Calu3 (cell line): ENCODE data around the gene RGL2. TPM values are rescaled to one million over a fixed set of nuclear protein-coding genes. Genes with fewer than 3 reads are reported as not detected.

Experiments used
- BruUV-seq: library from RNA; stranded (reverse); fragments of 400-500 nt; replicated peaks from 2 replicates; lab custom pipeline; 2021; lab: Mats Ljungman, UMichigan
- CTCF ChIA-PET: fragments of 300-600 bp; sonication (Branson Sonifier 250); formaldehyde crosslinking; loops from one replicate; lab custom pipeline; 2022; ENCODE audit warnings: antibody characterized with exemption; lab: Charles Lee
- DNase-seq: peaks from one replicate; pipeline ENCODE4 v3.0.0; 2022
- H3K27ac Mint-ChIP-seq: one replicate; pipeline ENCODE4 v1.8.0; 2022; ENCODE audit warnings: mixed read lengths; ENCODE audit not compliant: unreplicated experiment
- H3K27me3 Mint-ChIP-seq: one replicate; pipeline ENCODE4 v1.8.0; 2022; ENCODE audit warnings: mixed read lengths; ENCODE audit not compliant: unreplicated experiment
- H3K36me3 Mint-ChIP-seq: one replicate; pipeline ENCODE4 v1.8.0; 2022; ENCODE audit warnings: mild to moderate bottlenecking, moderate library complexity, mixed read lengths; ENCODE audit not compliant: insufficient read depth, unreplicated experiment
- H3K4me1 Mint-ChIP-seq: one replicate; pipeline ENCODE4 v1.8.0; 2022; ENCODE audit warnings: mild to moderate bottlenecking, low read depth, mixed read lengths; ENCODE audit not compliant: unreplicated experiment
- H3K4me3 Mint-ChIP-seq: one replicate; pipeline ENCODE4 v1.8.0; 2022; ENCODE audit warnings: mild to moderate bottlenecking, low read depth, moderate library complexity, mixed read lengths; ENCODE audit not compliant: unreplicated experiment
- H3K9me3 Mint-ChIP-seq: one replicate; pipeline ENCODE4 v1.8.0; 2022; ENCODE audit warnings: low read depth, mixed read lengths; ENCODE audit not compliant: unreplicated experiment
- CTCF ChIP-seq: fragments of 200-600 bp; IDR thresholded peaks from one replicate; pipeline ENCODE4 v1.8.0; 2022; ENCODE audit warnings: antibody characterized with exemption; ENCODE audit not compliant: unreplicated experiment
- intact Hi-C: fragments of 100-400 bp; cut with micrococcal nuclease; formaldehyde crosslinking; loops from one replicate; pipeline ENCODE4 v1.10.0; 2022; ENCODE audit not compliant: unreplicated experiment
- total RNA-seq: library from RNA; stranded (reverse); gene quantifications from 2 replicates; pipeline ENCODE4 v1.2.3, GENCODE V29; 2022

Gene RGL2
- total RNA-seq, 1 experiment from 2014 or later = 138 TPM

DNA sequence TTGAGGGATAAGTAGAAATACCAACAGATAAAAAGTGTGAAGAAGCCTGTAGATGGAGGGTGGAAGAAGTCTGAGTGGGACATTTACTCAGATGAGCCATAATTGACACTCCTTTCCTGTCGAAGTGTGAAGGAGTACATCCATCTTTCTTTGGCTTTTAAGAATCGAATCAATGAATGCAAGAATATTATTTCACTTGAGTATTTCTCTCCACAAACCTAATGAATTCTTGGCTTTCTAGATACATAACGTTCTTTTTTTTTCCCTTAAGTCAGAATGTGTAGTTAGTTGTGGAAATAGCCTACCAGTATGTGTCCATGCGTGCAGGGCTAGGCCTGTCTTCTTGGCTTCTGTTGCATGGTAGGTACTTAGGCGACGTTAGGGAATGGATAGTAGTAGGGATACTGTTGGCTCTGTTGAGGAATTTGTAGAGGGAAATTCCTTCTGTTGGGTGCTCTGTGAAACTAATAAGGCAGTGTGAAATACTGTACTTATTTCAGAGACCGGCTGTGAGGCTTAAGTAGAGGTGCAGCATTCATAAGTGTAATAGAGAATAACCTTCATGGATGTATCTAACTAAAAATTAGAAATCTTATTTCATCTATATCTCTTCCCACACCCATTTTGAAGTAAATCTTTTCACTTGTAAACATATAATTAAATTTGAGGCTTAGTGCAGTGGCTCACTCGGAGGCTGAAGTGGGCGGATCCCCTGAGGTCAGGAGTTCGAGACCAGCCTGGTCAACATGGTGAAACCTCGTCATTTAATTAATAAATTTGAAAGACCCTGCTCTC is 25.4 kb downstream of the RGL2 start:
- peaks cover 13% of the 10 kb centered on the region for H3K27me3 Mint-ChIP-seq
- H3K4me3 Mint-ChIP-seq = peak overlapping the region; percentile 94
- H3K4me1 Mint-ChIP-seq = peaks cover 69% of the 10 kb centered on the region
- BruUV-seq = no TSS peak
- intact Hi-C loops = no loop called here
- H3K36me3 Mint-ChIP-seq = peaks cover 82% of the 10 kb centered on the region
- DNase-seq = no peak
- TF ChIP-seq CTCF = no peak
- H3K27ac Mint-ChIP-seq = peak overlapping the region; percentile 100
- CTCF ChIA-PET = no interaction called here
- no peaks in the 10 kb centered on the region for H3K9me3 Mint-ChIP-seq

- TSS peak; percentile 69 for BruUV-seq
- peak overlapping the region; percentile 94 for H3K4me3 Mint-ChIP-seq
- H3K27me3 Mint-ChIP-seq = peaks cover 13% of the 10 kb centered on the region
- peaks cover 69% of the 10 kb centered on the region for H3K4me1 Mint-ChIP-seq
- intact Hi-C loops = no loop called here
- no peak for TF ChIP-seq CTCF
- no peaks in the 10 kb centered on the region for H3K9me3 Mint-ChIP-seq
- peak overlapping the region; percentile 100 for H3K27ac Mint-ChIP-seq
- H3K36me3 Mint-ChIP-seq = peaks cover 79% of the 10 kb centered on the region
- CTCF ChIA-PET = interaction anchor here (0.6 to 1.2 kb wide), 6 partner anchors 17 to 138 kb away, joined by 3 read pairs; partner anchors contain the start of genes PFDN6, PHF1, RGL2 and WDR46
- DNase-seq = no peak
Observed at GRCh38 chr6:33272275-33273128, 26.2 kb downstream of the RGL2 start.

GRCh38 chr6:33271468-33272274 is 27.1 kb downstream of the RGL2 start, which contains the start of the genes RPS18 and VPS52:
RPS18 (plus strand) TSS chr6:33272075; CDS start chr6:33272120, 45 bp downstream.
VPS52 (minus strand) TSS chr6:33271876; CDS start chr6:33271675, 201 bp downstream.
- H3K4me1 Mint-ChIP-seq = peaks cover 65% of the 10 kb centered on the region
- H3K27me3 Mint-ChIP-seq = peaks cover 13% of the 10 kb centered on the region
- intact Hi-C loops = no loop called here
- BruUV-seq = TSS peak; percentile 76
- peak within 1 kb of the TSS; percentile 100 for H3K27ac Mint-ChIP-seq
- DNase-seq = peak; percentile 96
- peak within 1 kb of the TSS; percentile 94 for H3K4me3 Mint-ChIP-seq
- CTCF ChIA-PET = interaction anchor here (0.5 to 1.2 kb wide), 8 partner anchors 18 to 139 kb away, joined by 3 to 5 read pairs (median 3); partner anchors contain the start of genes PFDN6, PHF1, RGL2 and WDR46
- peaks cover 75% of the 10 kb centered on the region for H3K36me3 Mint-ChIP-seq
- TF ChIP-seq CTCF = no peak
- no peaks in the 10 kb centered on the region for H3K9me3 Mint-ChIP-seq

DNA sequence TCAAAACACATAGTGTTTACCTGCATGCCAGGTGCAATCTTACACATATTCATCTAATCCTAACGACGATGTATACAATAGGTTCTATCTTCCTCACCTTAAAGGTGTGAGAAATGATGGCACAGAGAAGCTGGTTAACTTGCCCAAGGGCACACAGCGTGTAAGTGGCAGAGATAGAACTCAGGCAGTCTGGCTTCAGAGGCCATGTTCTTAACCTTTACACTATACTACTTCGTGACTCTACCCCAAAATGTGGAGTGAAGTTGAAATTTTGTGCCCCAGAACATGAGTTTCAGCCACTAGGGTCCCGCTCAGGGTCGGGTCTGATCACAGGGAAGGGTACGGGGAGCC is 27.6 kb downstream of the RGL2 start:
- no TSS peak for BruUV-seq

More for the DNA sequence above, 27.6 kb downstream of the RGL2 start:
- CTCF ChIA-PET = interaction anchor here (0.5 to 1.1 kb wide), 3 partner anchors 23 to 72 kb away, joined by 3 to 5 read pairs (median 3); no protein-coding TSS in a partner anchor
- H3K4me1 Mint-ChIP-seq = peaks cover 59% of the 10 kb centered on the region
- intact Hi-C loops = no loop called here
- peak overlapping the region; percentile 94 for H3K4me3 Mint-ChIP-seq
- no peak for DNase-seq
- peak overlapping the region; percentile 100 for H3K27ac Mint-ChIP-seq
- H3K27me3 Mint-ChIP-seq = peaks cover 13% of the 10 kb centered on the region
- peaks cover 75% of the 10 kb centered on the region for H3K36me3 Mint-ChIP-seq
- TF ChIP-seq CTCF = no peak
- no peaks in the 10 kb centered on the region for H3K9me3 Mint-ChIP-seq
